Esophagus (tissue), 2 donors: Measurements from ENCODE around the gene TBPL1. TPM values are rescaled to one million over a fixed set of nuclear protein-coding genes. Genes with fewer than 3 reads are reported as not detected.
"Not testable (repeated sequence)": the region's sequence is repeated elsewhere in the genome, so short reads cannot be mapped to it uniquely, and the experiment has no call there.

Experiments
- H3K27ac ChIP-seq, 2 donors: one replicate each; pipeline ENCODE4 v1.5.1; 2013; ENCODE audit warnings: low read depth in 2 of 2, mild to moderate bottlenecking in 2 of 2, inconsistent platforms in 1 of 2, low read length in 1 of 2, moderate library complexity in 1 of 2
- H3K27me3 ChIP-seq, 2 donors: one replicate each; pipeline ENCODE4 v1.6.1; 2013; ENCODE audit warnings: low read length in 2 of 2, control low read depth in 1 of 2, mild to moderate bottlenecking in 1 of 2; ENCODE audit not compliant: insufficient read depth in 2 of 2, control insufficient read depth in 1 of 2
- H3K36me3 ChIP-seq, 2 donors: one replicate each; pipeline ENCODE4 v1.6.1; 2013; ENCODE audit warnings: low read length in 1 of 2; ENCODE audit not compliant: control insufficient read depth in 2 of 2, insufficient read depth in 2 of 2
- H3K4me1 ChIP-seq, 2 donors: one replicate each; pipeline ENCODE4 v1.6.1; 2013; ENCODE audit warnings: low read length in 1 of 2; ENCODE audit not compliant: control insufficient read depth in 2 of 2, insufficient read depth in 2 of 2
- H3K4me3 ChIP-seq, 2 donors: one replicate each; pipeline ENCODE4 v1.5.1; 2013; ENCODE audit warnings: low read length in 2 of 2, mild to moderate bottlenecking in 2 of 2, low read depth in 1 of 2, moderate library complexity in 1 of 2
- H3K9me3 ChIP-seq, 2 donors: one replicate each; pipeline ENCODE4 v1.6.1; 2013; ENCODE audit warnings: mild to moderate bottlenecking in 2 of 2, low read depth in 1 of 2, low read length in 1 of 2, moderate library complexity in 1 of 2; ENCODE audit not compliant: control insufficient read depth in 2 of 2, insufficient read depth in 1 of 2
- WGBS, 2 donors: extraction: QIAGEN DNeasy Blood & Tissue Kit; methylation state at CpG; one replicate each; pipeline ENCODE4 v1.1.7; 2013; 5-methylcytosine and 5-hydroxymethylcytosine counted together
- polyA plus RNA-seq, 2 donors: library from polyadenylated mRNA; stranded (reverse); fragments of 200-250 nt; gene quantifications; one replicate each; pipeline ENCODE4 v1.2.3, GENCODE V29; 2013
- donor health status: healthy with polysubstance abuse.
- donor health status: Bipolar disorder and iron deficiency.

The TBPL1 gene
- polyA plus RNA-seq, 2 donors = 13.1 to 16.1 TPM

- Histone ChIP-seq H3K27me3 (no peaks in the 10 kb centered on the region), H3K27ac (no peak overlapping the region), H3K4me1 (no peaks in the 10 kb centered on the region), H3K36me3 (no peaks in the 10 kb centered on the region), H3K4me3 (no peak overlapping the region), H3K9me3 (no peaks in the 10 kb centered on the region)
- WGBS, 2 donors = 84 to 91% methylated on average over 4 of the region's 4 CpGs
Observed at GRCh38 chr6:133959667-133960368, 6.8 kb downstream of the TBPL1 start.

- H3K27ac ChIP-seq = no peak overlapping the region
- no peak overlapping the region for H3K4me3 ChIP-seq
- 94 to 95% methylated on average over 7 of the region's 7 CpGs for WGBS, 2 donors
- no peaks in the 10 kb centered on the region for H3K4me1 ChIP-seq
- no peaks in the 10 kb centered on the region for H3K27me3 ChIP-seq
- H3K36me3 ChIP-seq = no peaks in the 10 kb centered on the region
- no peaks in the 10 kb centered on the region for H3K9me3 ChIP-seq
Observed at GRCh38 chr6:133961831-133962230, 8.8 kb downstream of the TBPL1 start.

GRCh38 chr6:133964052-133964451 is 11.0 kb downstream of the TBPL1 start:
- H3K36me3 ChIP-seq = no peaks in the 10 kb centered on the region
- no peak overlapping the region for H3K27ac ChIP-seq
- H3K4me3 ChIP-seq = no peak overlapping the region
- H3K4me1 ChIP-seq = no peaks in the 10 kb centered on the region
- H3K9me3 ChIP-seq = no peaks in the 10 kb centered on the region
- WGBS, 2 donors = 43 to 49% methylated on average over 1 of the region's 1 CpG
- no peaks in the 10 kb centered on the region for H3K27me3 ChIP-seq

- Histone ChIP-seq H3K36me3 (no peaks in the 10 kb centered on the region), H3K27me3 (no peaks in the 10 kb centered on the region), H3K27ac (no peak overlapping the region), H3K4me1 (no peaks in the 10 kb centered on the region), H3K9me3 (no peaks in the 10 kb centered on the region), H3K4me3 (no peak overlapping the region)
- 87 to 96% methylated on average over 4 of the region's 4 CpGs for WGBS, 2 donors
Observed at GRCh38 chr6:133964702-133965101, 11.7 kb downstream of the TBPL1 start.

- Histone ChIP-seq H3K27ac (no peak overlapping the region), H3K9me3 (no peaks in the 10 kb centered on the region), H3K4me1 (no peaks in the 10 kb centered on the region), H3K36me3 (no peaks in the 10 kb centered on the region), H3K27me3 (no peaks in the 10 kb centered on the region), H3K4me3 (no peak overlapping the region)
- 83 to 85% methylated on average over 4 of the region's 4 CpGs for WGBS, 2 donors
Observed at GRCh38 chr6:133965817-133966360, 12.9 kb downstream of the TBPL1 start.

- no peaks in the 10 kb centered on the region for H3K36me3 ChIP-seq
- H3K4me3 ChIP-seq = no peak overlapping the region
- H3K4me1 ChIP-seq = no peaks in the 10 kb centered on the region
- H3K27me3 ChIP-seq = no peaks in the 10 kb centered on the region
- WGBS, 2 donors = 79 to 86% methylated on average over 5 of the region's 5 CpGs
- no peaks in the 10 kb centered on the region for H3K9me3 ChIP-seq
- H3K27ac ChIP-seq = no peak overlapping the region
Observed at GRCh38 chr6:133966654-133967329, 13.8 kb downstream of the TBPL1 start.

GRCh38 chr6:133967347-133967746 is 14.3 kb downstream of the TBPL1 start:
- Histone ChIP-seq H3K36me3 (no peaks in the 10 kb centered on the region), H3K27me3 (no peaks in the 10 kb centered on the region), H3K4me1 (no peaks in the 10 kb centered on the region), H3K4me3 (no peak overlapping the region), H3K9me3 (no peaks in the 10 kb centered on the region), H3K27ac (no peak overlapping the region)
- 92 to 96% methylated on average over 4 of the region's 4 CpGs for WGBS, 2 donors

- H3K4me1 ChIP-seq, H3K27ac ChIP-seq, H3K36me3 ChIP-seq, H3K4me3 ChIP-seq, H3K27me3 ChIP-seq, H3K9me3 ChIP-seq: not testable (repeated sequence)
- WGBS, 2 donors = 88 to 92% methylated on average over 8 of the region's 8 CpGs
Observed at GRCh38 chr6:133967835-133968234, 14.8 kb downstream of the TBPL1 start.

GRCh38 chr6:133969285-133969920 is 16.4 kb downstream of the TBPL1 start:
- Histone ChIP-seq H3K27ac (no peak overlapping the region), H3K36me3 (no peaks in the 10 kb centered on the region), H3K27me3 (no peaks in the 10 kb centered on the region), H3K4me3 (no peak overlapping the region), H3K9me3 (no peaks in the 10 kb centered on the region), H3K4me1 (no peaks in the 10 kb centered on the region)
- 73 to 85% methylated on average over 1 of the region's 1 CpG for whole genome bisulfite sequencing, 2 donors
